ENCODE data around the gene OR56B4.
A peak's percentile ranks its signal among the peaks of the same experiment; 100 is the strongest.

Gene OR56B4

DNA sequence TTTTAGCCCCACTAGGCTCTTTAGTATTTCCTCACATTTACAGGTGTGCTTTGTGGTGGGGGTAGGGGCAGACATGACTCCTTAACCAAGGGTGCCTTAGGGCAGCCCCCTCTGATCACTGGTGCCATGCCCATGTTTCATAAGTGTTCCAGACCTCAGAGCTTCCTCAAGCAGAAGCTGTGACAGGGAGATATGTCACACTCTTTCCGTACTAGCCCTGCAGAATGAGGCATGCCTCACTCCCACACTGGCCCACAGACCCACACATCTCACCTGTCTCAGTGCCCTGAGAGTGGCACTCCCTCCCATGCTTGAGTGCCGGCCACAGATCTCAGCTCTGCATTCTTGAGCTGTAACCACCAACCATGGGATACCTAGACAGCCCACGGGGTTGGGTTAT lies 22.9 kb upstream of the OR56B4 start:
- Histone ChIP-seq H3K14ac (ENCODE audit: low read length in 2 of 2) (no peak overlapping the region), H3K4me2 (ENCODE audit: low read length, poor library complexity, severe bottlenecking) (no peak overlapping the region), H2BK5ac (ENCODE audit: low read depth, low read length, poor library complexity, severe bottlenecking) (no peak overlapping the region), H3K9me3 (ENCODE audit: control insufficient read depth, low read length) (no peaks in the 10 kb centered on the region), H3K4me1 (ENCODE audit: control insufficient read depth, insufficient read depth, low read depth, low read length) (no peaks in the 10 kb centered on the region), H3K27ac (ENCODE audit: low read length, poor library complexity, severe bottlenecking) (no peak overlapping the region), H2BK15ac (ENCODE audit: low read depth, poor library complexity, severe bottlenecking) (no peak overlapping the region), H2BK120ac (ENCODE audit: low read depth, low read length) (no peak overlapping the region), H2AFZ (ENCODE audit: low read depth, low read length) (no peak overlapping the region), H3K79me1 (replicated peaks; ENCODE audit: low read length, poor library complexity, severe bottlenecking) (no peaks in the 10 kb centered on the region), H4K91ac (ENCODE audit: low read length) (no peak overlapping the region), H3K23ac (ENCODE audit: low read length in 2 of 2) (no peak overlapping the region), H3K18ac (ENCODE audit: low read depth in 1 of 2, low read length in 2 of 2) (no peak overlapping the region), H3K4ac (ENCODE audit: low read depth in 1 of 2, low read length in 2 of 2) (no peak overlapping the region), H3K27me3 (ENCODE audit: control insufficient read depth in 1 of 2, insufficient read depth in 1 of 2, low read length in 2 of 2) (no peaks in the 10 kb centered on the region), H2AK5ac (ENCODE audit: low read length, severe bottlenecking) (no peak overlapping the region), H2BK12ac (ENCODE audit: low read length in 2 of 2) (no peak overlapping the region), H4K8ac (ENCODE audit: low read length) (no peak overlapping the region), H3K9ac (ENCODE audit: low read length) (no peak overlapping the region), H3K36me3 (ENCODE audit: control insufficient read depth in 1 of 2, insufficient read depth in 2 of 2, low read depth in 1 of 2, low read length in 2 of 2) (no peaks in the 10 kb centered on the region), H3K4me3 (ENCODE audit: insufficient read depth in 1 of 2, low read depth in 1 of 2, low read length in 2 of 2) (no peak overlapping the region)
- DNase-seq: no peak
- 74% methylated on average over 3 of the region's 3 CpGs for WGBS

DNA sequence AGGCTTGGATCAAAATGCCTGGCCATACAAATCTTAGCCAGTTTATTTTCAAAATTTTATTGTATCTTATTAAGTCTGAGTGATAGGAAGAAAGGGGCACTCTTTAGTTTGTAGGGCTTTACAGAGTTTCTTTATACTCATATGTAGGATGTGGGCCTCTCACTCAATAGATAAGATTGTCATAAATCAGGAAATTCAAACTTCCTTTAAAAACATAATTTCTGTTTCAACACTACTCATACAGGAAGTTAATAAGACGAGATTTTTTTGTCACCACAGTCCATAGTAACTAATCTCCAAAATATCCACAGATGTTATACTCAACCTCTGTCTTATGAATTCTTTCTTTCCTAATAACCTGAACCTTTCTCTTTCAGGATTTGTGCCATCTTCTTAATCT lies 13.3 kb upstream of the OR56B4 start:
- Histone ChIP-seq H3K36me3 (ENCODE audit: control insufficient read depth in 1 of 2, insufficient read depth in 2 of 2, low read depth in 1 of 2, low read length in 2 of 2) (no peaks in the 10 kb centered on the region), H3K4ac (ENCODE audit: low read depth in 1 of 2, low read length in 2 of 2) (no peak overlapping the region), H4K8ac (ENCODE audit: low read length) (no peak overlapping the region), H4K91ac (ENCODE audit: low read length) (no peak overlapping the region), H3K27ac (ENCODE audit: low read length, poor library complexity, severe bottlenecking) (no peak overlapping the region), H3K4me3 (ENCODE audit: insufficient read depth in 1 of 2, low read depth in 1 of 2, low read length in 2 of 2) (no peak overlapping the region), H2BK5ac (ENCODE audit: low read depth, low read length, poor library complexity, severe bottlenecking) (no peak overlapping the region), H3K79me1 (replicated peaks; ENCODE audit: low read length, poor library complexity, severe bottlenecking) (no peaks in the 10 kb centered on the region), H3K18ac (ENCODE audit: low read depth in 1 of 2, low read length in 2 of 2) (no peak overlapping the region), H3K9ac (ENCODE audit: low read length) (no peak overlapping the region), H3K4me2 (ENCODE audit: low read length, poor library complexity, severe bottlenecking) (no peak overlapping the region), H3K9me3 (ENCODE audit: control insufficient read depth, low read length) (peaks cover 4% of the 10 kb centered on the region), H3K4me1 (ENCODE audit: control insufficient read depth, insufficient read depth, low read depth, low read length) (no peaks in the 10 kb centered on the region), H2BK12ac (ENCODE audit: low read length in 2 of 2) (no peak overlapping the region), H3K14ac (ENCODE audit: low read length in 2 of 2) (no peak overlapping the region), H2AFZ (ENCODE audit: low read depth, low read length) (no peak overlapping the region), H3K23ac (ENCODE audit: low read length in 2 of 2) (no peak overlapping the region), H2BK15ac (ENCODE audit: low read depth, poor library complexity, severe bottlenecking) (no peak overlapping the region), H2BK120ac (ENCODE audit: low read depth, low read length) (no peak overlapping the region), H3K27me3 (ENCODE audit: control insufficient read depth in 1 of 2, insufficient read depth in 1 of 2, low read length in 2 of 2) (no peaks in the 10 kb centered on the region), H2AK5ac (ENCODE audit: low read length, severe bottlenecking) (no peak overlapping the region)
- WGBS: 40% methylated on average over 1 of the region's 1 CpG
- no peak for DNase-seq

DNA sequence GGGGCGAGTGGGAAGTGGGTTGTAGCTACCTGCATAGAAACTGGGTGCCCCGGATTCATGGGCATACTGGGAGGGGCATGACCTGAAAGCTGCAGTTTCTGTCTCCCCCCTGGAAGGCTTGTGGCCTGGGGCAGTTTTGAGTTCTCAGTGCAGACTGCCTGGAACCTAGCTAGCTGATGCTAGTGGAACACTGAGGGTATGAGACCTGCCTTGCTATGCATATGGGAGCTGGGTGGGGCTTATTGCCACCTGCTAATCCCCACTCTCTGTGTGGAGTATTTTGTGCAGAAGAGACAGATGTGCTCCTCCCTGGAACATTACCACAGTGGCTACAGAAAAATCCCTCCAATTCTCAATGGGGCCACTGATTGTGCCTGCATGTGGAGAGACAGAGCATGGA lies 11.7 kb upstream of the OR56B4 start:
- Histone ChIP-seq H3K4me3 (ENCODE audit: insufficient read depth in 1 of 2, low read depth in 1 of 2, low read length in 2 of 2) (no peak overlapping the region), H2BK12ac (ENCODE audit: low read length in 2 of 2) (no peak overlapping the region), H3K9ac (ENCODE audit: low read length) (no peak overlapping the region), H3K4me1 (ENCODE audit: control insufficient read depth, insufficient read depth, low read depth, low read length) (no peaks in the 10 kb centered on the region), H3K27me3 (ENCODE audit: control insufficient read depth in 1 of 2, insufficient read depth in 1 of 2, low read length in 2 of 2) (no peaks in the 10 kb centered on the region), H2BK5ac (ENCODE audit: low read depth, low read length, poor library complexity, severe bottlenecking) (no peak overlapping the region), H2BK15ac (ENCODE audit: low read depth, poor library complexity, severe bottlenecking) (no peak overlapping the region), H3K4me2 (ENCODE audit: low read length, poor library complexity, severe bottlenecking) (no peak overlapping the region), H4K91ac (ENCODE audit: low read length) (no peak overlapping the region), H2BK120ac (ENCODE audit: low read depth, low read length) (no peak overlapping the region), H4K8ac (ENCODE audit: low read length) (no peak overlapping the region), H3K27ac (ENCODE audit: low read length, poor library complexity, severe bottlenecking) (no peak overlapping the region), H3K9me3 (ENCODE audit: control insufficient read depth, low read length) (peaks cover 4% of the 10 kb centered on the region), H3K4ac (ENCODE audit: low read depth in 1 of 2, low read length in 2 of 2) (no peak overlapping the region), H2AK5ac (ENCODE audit: low read length, severe bottlenecking) (no peak overlapping the region), H3K23ac (ENCODE audit: low read length in 2 of 2) (no peak overlapping the region), H3K36me3 (ENCODE audit: control insufficient read depth in 1 of 2, insufficient read depth in 2 of 2, low read depth in 1 of 2, low read length in 2 of 2) (no peaks in the 10 kb centered on the region), H3K79me1 (replicated peaks; ENCODE audit: low read length, poor library complexity, severe bottlenecking) (no peaks in the 10 kb centered on the region), H3K14ac (ENCODE audit: low read length in 2 of 2) (no peak overlapping the region), H2AFZ (ENCODE audit: low read depth, low read length) (no peak overlapping the region), H3K18ac (ENCODE audit: low read depth in 1 of 2, low read length in 2 of 2) (no peak overlapping the region)
- DNase-seq: no peak
- 60% methylated on average over 2 of the region's 2 CpGs for WGBS

DNA sequence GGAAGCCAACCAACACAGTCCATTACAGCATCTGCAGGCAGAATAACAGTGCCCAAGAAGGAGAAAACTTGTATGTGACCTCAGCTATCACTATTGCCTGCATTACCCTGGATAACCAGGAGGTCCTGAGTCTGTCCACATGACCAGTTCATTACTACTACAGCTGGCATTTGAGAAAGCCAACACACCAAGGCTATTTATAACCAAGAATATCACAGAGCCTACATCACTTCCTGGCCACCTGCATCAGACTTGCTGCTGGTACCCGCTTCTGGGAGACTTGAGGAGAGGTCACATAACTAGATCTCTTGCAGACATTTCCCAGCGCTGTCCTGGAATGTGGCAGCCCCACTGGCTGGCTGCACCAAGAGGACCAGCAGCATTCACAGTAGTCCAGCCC lies 11.1 kb upstream of the OR56B4 start:
- no peak overlapping the region for H3K9ac ChIP-seq (ENCODE audit: low read length)
- H3K4me1 ChIP-seq (ENCODE audit: control insufficient read depth, insufficient read depth, low read depth, low read length): no peaks in the 10 kb centered on the region
- no peak overlapping the region for H4K91ac ChIP-seq (ENCODE audit: low read length)
- no peaks in the 10 kb centered on the region for H3K79me1 ChIP-seq (replicated peaks; ENCODE audit: low read length, poor library complexity, severe bottlenecking)
- no peak overlapping the region for H2BK120ac ChIP-seq (ENCODE audit: low read depth, low read length)
- 27% methylated on average over 2 of the region's 2 CpGs for WGBS
- no peak overlapping the region for H3K27ac ChIP-seq (ENCODE audit: low read length, poor library complexity, severe bottlenecking)
- H4K8ac ChIP-seq (ENCODE audit: low read length): no peak overlapping the region
- H3K27me3 ChIP-seq (ENCODE audit: control insufficient read depth in 1 of 2, insufficient read depth in 1 of 2, low read length in 2 of 2): no peaks in the 10 kb centered on the region
- peaks cover 4% of the 10 kb centered on the region for H3K9me3 ChIP-seq (ENCODE audit: control insufficient read depth, low read length)
- no peaks in the 10 kb centered on the region for H3K36me3 ChIP-seq (ENCODE audit: control insufficient read depth in 1 of 2, insufficient read depth in 2 of 2, low read depth in 1 of 2, low read length in 2 of 2)
- H3K4me3 ChIP-seq (ENCODE audit: insufficient read depth in 1 of 2, low read depth in 1 of 2, low read length in 2 of 2): no peak overlapping the region
- H2BK5ac ChIP-seq (ENCODE audit: low read depth, low read length, poor library complexity, severe bottlenecking): no peak overlapping the region
- no peak overlapping the region for H2AK5ac ChIP-seq (ENCODE audit: low read length, severe bottlenecking)
- no peak overlapping the region for H2BK15ac ChIP-seq (ENCODE audit: low read depth, poor library complexity, severe bottlenecking)
- H3K23ac ChIP-seq (ENCODE audit: low read length in 2 of 2): no peak overlapping the region
- no peak overlapping the region for H3K18ac ChIP-seq (ENCODE audit: low read depth in 1 of 2, low read length in 2 of 2)
- H2BK12ac ChIP-seq (ENCODE audit: low read length in 2 of 2): no peak overlapping the region
- no peak overlapping the region for H2AFZ ChIP-seq (ENCODE audit: low read depth, low read length)
- peak; percentile 59 for DNase-seq
- H3K14ac ChIP-seq (ENCODE audit: low read length in 2 of 2): no peak overlapping the region
- no peak overlapping the region for H3K4ac ChIP-seq (ENCODE audit: low read depth in 1 of 2, low read length in 2 of 2)
- no peak overlapping the region for H3K4me2 ChIP-seq (ENCODE audit: low read length, poor library complexity, severe bottlenecking)
